Measurements from ENCODE around the gene ABRACL. TPM values are rescaled to one million over a fixed set of nuclear protein-coding genes. Genes with fewer than 3 reads are reported as not detected.

The ABRACL gene
- total RNA-seq, 3 donors from 2014 or later, result 10.9 to 26.9 (median 17.4) TPM

DNA sequence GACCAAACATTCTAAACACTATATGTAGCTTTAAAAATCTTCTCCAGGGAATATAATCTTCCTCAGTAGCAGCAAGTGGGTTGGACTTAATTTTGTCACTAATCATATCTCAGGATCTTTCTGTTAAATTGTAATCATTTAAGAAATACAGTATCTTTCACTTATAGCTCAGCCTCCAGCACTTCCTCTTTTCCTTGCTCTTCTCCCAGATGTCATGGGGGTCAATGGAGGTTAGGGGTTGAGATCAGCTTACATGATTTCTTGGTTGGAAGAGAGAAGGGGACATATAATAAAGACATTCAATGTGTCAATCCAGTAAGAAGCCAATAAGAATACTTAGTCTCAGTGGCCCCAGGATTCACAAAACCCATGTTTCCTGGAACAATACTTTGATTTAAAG lies 24.8 kb upstream of the ABRACL start:
- Histone ChIP-seq H3K36me3 (no peaks in the 10 kb centered on the region), H3K4me1 (no peaks in the 10 kb centered on the region), H3K27ac (no peak overlapping the region), H3K4me3 (no peak overlapping the region), H3K27me3 (no peaks in the 10 kb centered on the region), H3K9me3 (no peaks in the 10 kb centered on the region)
- no peak for DNase-seq (ENCODE audit: low spot score in 2 of 2)
- intact Hi-C loops (cut with DNase I; ENCODE audit: low total_unique reads), result no loop called here
- TF ChIP-seq CTCF (IDR thresholded peaks at IDR 0.05), result no peak
- no peak for TF ChIP-seq POLR2A (IDR thresholded peaks at IDR 0.05)
- TF ChIP-seq POLR2AphosphoS5 (IDR thresholded peaks at IDR 0.05), result no peak

DNA sequence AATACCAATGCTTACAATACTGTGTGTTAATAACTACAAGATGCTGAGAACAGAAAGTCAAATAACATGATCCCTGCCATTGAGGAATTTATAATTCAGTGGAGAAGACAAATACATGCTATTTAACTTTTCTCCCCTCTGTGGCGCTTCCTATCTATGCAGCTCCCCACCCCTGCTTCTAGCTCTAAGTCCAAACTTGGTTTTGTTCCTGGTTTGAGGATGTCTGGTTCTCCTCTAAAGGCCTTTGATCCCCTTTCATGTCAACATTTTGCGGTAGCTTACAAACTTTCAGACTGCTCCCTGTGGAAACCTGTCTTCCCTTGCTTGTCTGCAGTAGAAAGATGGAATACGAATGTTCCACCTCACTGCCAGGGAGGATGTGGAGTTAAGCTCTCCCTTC lies 22.1 kb upstream of the ABRACL start:
- no peaks in the 10 kb centered on the region for H3K36me3 ChIP-seq
- no peaks in the 10 kb centered on the region for H3K27me3 ChIP-seq
- H3K4me1 ChIP-seq, result no peaks in the 10 kb centered on the region
- intact Hi-C loops (cut with DNase I; ENCODE audit: low total_unique reads), result no loop called here
- no peak for TF ChIP-seq CTCF (IDR thresholded peaks at IDR 0.05)
- no peak for TF ChIP-seq POLR2A (IDR thresholded peaks at IDR 0.05)
- no peak for TF ChIP-seq POLR2AphosphoS5 (IDR thresholded peaks at IDR 0.05)
- no peaks in the 10 kb centered on the region for H3K9me3 ChIP-seq
- H3K4me3 ChIP-seq, result no peak overlapping the region
- H3K27ac ChIP-seq, result no peak overlapping the region
- no peak for DNase-seq (ENCODE audit: low spot score in 2 of 2)

DNA sequence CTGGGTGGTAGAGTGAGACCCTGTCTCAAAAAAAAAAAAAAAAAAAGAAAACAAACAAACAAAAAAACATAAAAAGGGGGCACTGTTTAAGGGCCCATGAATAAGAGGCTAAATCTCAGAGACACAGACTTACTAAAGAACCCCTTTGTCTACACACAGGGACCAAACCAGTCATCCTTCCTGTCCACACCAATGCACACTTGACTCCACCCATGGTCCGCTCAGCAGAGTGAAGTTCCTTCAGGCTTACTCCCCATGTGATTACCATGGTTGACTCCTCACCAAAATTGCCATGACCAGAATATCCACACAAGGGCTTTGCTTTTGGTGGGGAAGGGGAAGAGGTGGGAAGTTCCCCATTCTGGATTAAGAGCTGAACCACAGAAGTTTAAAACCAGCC lies 21.1 kb upstream of the ABRACL start:
- no peaks in the 10 kb centered on the region for H3K4me1 ChIP-seq
- TF ChIP-seq CTCF (IDR thresholded peaks at IDR 0.05) (no peak), POLR2A (IDR thresholded peaks at IDR 0.05) (no peak), POLR2AphosphoS5 (IDR thresholded peaks at IDR 0.05) (no peak)
- no peak overlapping the region for H3K27ac ChIP-seq
- H3K36me3 ChIP-seq, result no peaks in the 10 kb centered on the region
- intact Hi-C loops (cut with DNase I; ENCODE audit: low total_unique reads), result no loop called here
- no peak overlapping the region for H3K4me3 ChIP-seq
- no peaks in the 10 kb centered on the region for H3K27me3 ChIP-seq
- DNase-seq (ENCODE audit: low spot score in 2 of 2), result no peak
- no peaks in the 10 kb centered on the region for H3K9me3 ChIP-seq

DNA sequence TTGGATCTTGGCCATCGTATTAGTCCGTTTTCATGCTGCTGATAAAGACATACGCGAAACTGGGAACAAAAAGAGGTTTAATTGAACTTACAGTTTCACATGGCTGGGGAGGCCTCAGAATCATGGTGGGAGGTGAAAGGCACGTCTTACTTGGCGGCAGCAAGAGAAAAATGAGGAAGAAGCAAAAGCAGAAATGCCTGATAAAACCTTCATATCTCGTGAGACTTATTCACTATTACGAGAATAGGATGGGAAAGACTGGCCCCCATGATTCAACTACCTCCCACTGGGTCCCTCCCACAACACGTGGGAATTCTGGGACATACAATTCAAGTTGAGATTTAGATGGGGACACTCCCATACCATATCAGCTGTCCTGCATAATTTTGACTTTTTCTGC lies 20.4 kb upstream of the ABRACL start:
- H3K27me3 ChIP-seq, result no peaks in the 10 kb centered on the region
- no peaks in the 10 kb centered on the region for H3K4me1 ChIP-seq
- H3K9me3 ChIP-seq, result no peaks in the 10 kb centered on the region
- intact Hi-C loops (cut with DNase I; ENCODE audit: low total_unique reads), result no loop called here
- DNase-seq (ENCODE audit: low spot score in 2 of 2), result no peak
- TF ChIP-seq POLR2AphosphoS5 (IDR thresholded peaks at IDR 0.05) (no peak), CTCF (IDR thresholded peaks at IDR 0.05) (no peak), POLR2A (IDR thresholded peaks at IDR 0.05) (no peak)
- H3K27ac ChIP-seq, result no peak overlapping the region
- H3K36me3 ChIP-seq, result no peaks in the 10 kb centered on the region
- H3K4me3 ChIP-seq, result no peak overlapping the region

GRCh38 chr6:139010674-139011073 lies 17.9 kb upstream of the ABRACL start:
- intact Hi-C loops (cut with DNase I; ENCODE audit: low total_unique reads), result no loop called here

More at GRCh38 chr6:139010674-139011073, 17.9 kb upstream of the ABRACL start:
- no peak for DNase-seq (ENCODE audit: low spot score in 2 of 2)
- H3K36me3 ChIP-seq, result no peaks in the 10 kb centered on the region
- no peak for TF ChIP-seq POLR2A (IDR thresholded peaks at IDR 0.05)
- no peak for TF ChIP-seq CTCF (IDR thresholded peaks at IDR 0.05)
- TF ChIP-seq POLR2AphosphoS5 (IDR thresholded peaks at IDR 0.05), result no peak
- H3K27ac ChIP-seq, result no peak overlapping the region
- H3K9me3 ChIP-seq, result no peaks in the 10 kb centered on the region
- no peaks in the 10 kb centered on the region for H3K27me3 ChIP-seq
- no peak overlapping the region for H3K4me3 ChIP-seq
- no peaks in the 10 kb centered on the region for H3K4me1 ChIP-seq
